Measurements from ENCODE around the gene ANKIB1. TPM values are rescaled to one million over a fixed set of nuclear protein-coding genes. Genes with fewer than 3 reads are reported as not detected.
"Not testable (repeated sequence)": the region's sequence is repeated elsewhere in the genome, so short reads cannot be mapped to it uniquely, and the experiment has no call there.

The ANKIB1 gene
- total RNA-seq, 2 experiments from 2014 or later: 39.9 to 43.4 TPM

DNA sequence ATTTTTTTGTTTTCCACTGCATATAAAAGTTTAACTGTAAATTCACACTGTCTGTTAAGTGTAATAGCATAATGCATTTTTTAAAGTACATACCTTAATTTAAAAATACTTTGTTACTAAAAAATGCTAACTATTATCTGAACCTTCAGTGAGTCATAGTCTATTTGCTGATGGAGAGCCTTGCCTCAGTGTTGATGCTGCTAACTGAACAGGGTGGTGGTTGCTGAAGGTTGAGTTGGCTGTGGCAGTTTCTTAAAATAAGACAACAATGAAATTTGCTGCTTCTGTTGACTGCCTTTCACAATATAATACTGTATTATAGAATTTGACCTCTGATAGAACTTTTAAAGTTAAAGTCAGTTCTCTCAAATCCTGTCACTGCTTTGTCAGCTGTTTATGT lies 129.2 kb downstream of the ANKIB1 start:
- CTCF ChIA-PET: no interaction called here
- POLR2A ChIA-PET: no interaction called here

DNA sequence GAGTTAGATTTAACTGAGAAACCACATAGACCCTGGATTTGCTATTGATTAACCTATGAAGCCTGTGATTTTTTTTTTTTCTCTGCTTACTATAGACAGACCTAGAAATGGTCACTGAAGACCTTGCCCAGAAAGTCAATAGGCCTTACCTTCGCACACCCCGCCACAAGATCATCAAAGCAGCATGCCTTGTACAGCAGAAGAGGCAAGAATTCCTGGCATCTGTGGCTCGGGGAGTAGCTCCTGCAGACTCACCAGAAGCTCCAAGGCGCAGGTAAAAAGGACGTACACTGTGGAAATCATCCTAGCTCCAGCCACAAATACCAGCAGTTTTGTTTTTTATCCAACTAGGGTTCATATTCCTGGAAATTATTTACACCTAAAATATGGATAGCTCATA lies 145.3 kb downstream of the ANKIB1 start:
- POLR2A ChIA-PET: no interaction called here
- CTCF ChIA-PET: no interaction called here

DNA sequence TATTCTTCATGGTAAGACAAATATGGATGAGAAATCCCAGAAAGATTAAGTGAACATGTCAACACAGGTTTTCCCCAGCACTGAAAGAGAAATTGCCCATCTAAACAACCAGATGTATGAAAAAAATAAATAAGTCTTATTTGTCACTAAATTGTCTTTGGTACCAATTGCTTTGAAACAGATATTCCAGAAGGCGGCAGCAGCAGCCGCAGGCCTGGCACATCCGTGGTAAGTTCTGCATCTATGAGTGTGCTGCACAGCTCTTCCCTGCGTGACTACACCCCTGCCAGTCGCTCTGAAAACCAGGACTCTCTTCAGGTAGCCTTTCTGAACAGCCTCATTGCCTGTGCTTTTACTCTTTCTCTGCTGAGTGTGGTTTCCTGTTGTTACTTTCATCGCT lies 151.8 kb downstream of the ANKIB1 start:
- POLR2A ChIA-PET: no interaction called here
- CTCF ChIA-PET: no interaction called here

DNA sequence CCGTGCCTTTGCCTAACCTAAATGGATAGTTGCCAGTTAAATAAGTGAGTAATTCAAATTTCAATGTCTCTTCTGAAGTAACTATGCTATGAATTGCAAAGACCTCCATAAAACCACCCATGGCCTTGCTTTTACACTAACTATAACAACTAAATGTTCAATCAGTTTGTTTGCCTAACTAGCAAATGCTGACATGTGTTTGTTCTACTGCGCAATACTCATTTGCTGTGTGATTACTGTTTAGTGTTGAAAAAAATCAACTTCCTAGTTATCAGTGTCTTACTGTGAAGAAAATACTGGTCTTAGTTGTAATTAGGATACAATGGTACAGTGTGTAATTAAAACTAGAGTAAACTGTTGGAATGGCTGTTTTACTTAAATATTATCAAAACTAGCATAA lies 154.2 kb downstream of the ANKIB1 start:
- ChIA-PET POLR2A (no interaction called here), CTCF (no interaction called here)

DNA sequence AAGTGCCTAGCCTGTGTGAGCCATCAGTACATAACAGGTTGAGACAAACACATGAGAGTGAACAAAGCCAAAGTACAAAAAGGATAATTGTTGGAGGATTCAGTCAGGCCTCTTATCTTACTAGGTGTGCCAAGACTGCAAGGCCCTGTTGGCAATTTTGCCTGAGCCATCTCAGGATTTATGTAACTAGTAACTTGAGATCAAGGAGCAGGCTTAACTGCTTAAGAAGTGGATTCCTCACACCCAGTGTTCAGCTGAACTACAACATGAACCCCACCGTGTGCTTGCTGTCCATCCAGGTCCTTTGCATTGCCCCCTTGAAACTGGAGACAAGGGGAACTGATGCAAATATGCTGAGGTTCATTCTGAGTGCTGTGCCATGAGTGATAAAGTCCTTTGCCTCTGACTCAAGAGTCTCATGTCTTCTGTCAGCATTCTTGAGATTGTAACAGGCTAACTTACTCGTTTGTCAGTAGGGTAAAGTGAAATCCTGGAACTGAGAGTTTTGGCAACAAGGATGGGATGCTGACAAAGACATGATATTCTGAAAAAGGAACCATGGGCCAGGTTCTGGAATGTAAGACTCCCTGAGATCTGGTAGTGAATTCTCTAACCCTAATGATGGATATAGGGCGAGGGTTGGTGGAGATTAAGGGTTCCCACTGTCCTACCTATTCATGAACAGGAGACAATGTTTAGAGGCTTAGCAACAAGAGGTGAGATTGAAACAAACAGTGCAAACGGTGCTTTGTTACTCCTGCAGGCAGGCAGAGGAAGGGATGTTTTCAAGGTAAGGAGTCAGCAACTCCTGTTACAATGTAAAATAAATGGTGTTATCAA lies 157.4 kb downstream of the ANKIB1 start:
- CTCF ChIA-PET: no interaction called here
- POLR2A ChIA-PET: no interaction called here

DNA sequence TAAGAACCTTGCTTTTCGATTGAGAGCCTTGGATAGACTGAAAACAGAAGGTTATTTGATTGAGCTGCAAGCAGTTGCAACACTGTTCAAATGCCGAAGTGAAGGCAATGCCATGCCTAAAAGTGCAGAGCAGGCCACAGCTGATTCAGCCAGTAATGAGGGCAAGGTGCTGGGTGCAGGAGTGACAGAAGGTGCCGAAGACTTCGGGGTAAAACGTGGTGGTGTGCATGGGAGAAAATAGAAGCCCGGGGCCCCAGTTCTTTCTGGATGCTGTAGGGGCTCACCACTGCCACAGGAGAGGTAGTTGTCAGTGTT lies 157.9 kb downstream of the ANKIB1 start:
- POLR2A ChIA-PET: no interaction called here
- CTCF ChIA-PET: interaction anchor here (1.7 kb wide), 1 partner anchor 21 kb away, joined by 8 read pairs; no protein-coding TSS in a partner anchor

DNA sequence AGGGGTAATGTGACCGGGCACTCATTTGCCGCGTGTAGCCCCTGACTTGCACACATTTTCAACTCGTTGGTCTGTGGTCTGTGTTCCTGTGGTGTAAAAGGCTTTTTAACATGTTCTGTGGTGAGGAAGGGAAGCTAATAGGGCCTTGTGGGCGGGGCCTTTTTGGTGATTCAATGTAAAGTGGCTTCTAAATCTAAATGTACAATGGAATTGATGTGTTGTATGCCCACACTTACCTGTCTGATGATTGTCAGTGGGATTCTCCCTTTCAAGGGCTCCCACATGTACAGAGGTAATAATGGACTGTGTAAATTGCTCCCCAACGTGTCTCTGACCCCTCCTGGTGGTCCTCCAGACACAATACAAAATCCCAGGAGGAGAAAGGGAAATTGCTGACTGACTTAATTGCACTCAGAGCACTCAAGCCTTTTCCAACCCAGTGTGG lies 158.4 kb downstream of the ANKIB1 start:
- CTCF ChIA-PET: interaction anchor here (1.7 kb wide), 1 partner anchor 20 kb away, joined by 8 read pairs; no protein-coding TSS in a partner anchor
- POLR2A ChIA-PET: interaction anchor here (0.6 kb wide), 1 partner anchor 43 kb away, joined by 3 read pairs; the partner anchor contains the start of gene GATAD1

DNA sequence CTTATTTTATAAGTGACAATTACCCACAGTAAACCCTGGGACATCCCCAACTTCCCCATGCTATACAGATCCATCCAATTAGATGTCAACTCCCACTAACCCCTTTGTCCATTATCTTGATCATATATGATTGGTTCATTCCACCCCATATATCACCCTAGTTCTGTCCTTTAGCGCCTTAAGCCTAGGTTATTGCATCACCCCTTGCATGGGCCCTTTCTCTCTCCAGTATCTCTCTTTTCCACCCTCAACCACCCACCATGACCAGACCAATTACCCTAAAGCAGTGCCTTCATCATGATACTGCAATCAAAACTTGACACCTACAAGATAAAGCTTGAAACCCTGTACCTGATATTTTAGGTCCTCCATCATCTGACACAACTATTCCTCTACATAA lies 163.6 kb downstream of the ANKIB1 start:
- ChIA-PET POLR2A (no interaction called here), CTCF (interaction anchor here (1.3 kb wide), 1 partner anchor 15 kb away, joined by 3 read pairs; no protein-coding TSS in a partner anchor)

DNA sequence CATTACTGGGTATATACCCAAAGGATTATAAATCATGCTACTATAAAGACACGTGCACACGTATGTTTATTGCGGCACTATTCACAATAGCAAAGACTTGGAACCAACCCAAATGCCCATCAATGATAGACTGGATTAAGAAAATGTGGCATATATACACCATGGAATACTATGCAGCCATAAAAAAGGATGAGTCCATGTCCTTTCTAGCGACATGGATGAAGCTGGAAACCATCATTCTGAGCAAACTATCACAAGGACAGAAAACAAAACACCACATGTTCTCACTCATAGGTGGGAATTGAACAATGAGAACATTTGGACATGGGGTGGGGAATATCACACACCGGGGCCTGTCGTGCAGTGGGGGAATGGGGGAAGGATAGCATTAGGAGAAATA lies 164.4 kb downstream of the ANKIB1 start:
- POLR2A ChIA-PET: not testable (repeated sequence)
- CTCF ChIA-PET: interaction anchor here (1.3 kb wide), 1 partner anchor 14 kb away, joined by 3 read pairs; no protein-coding TSS in a partner anchor

DNA sequence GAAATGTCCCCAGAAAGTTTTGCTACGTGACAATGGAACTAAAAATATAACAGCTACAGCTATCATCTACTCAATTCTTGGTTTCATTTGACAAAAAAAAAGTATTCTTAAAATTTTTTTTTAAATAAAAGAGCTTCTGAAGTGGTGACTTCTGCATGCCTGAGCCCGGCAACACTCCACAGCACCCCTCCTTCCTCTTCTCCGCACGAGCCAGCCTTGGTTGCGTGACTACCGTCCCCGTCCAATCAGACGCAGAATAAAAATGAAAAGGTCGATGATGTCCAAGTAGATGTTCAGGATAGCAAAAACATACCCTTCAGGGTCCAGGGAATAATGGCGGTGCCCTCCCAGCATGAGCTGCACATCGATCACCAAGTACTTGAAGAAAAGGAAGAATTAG lies 167.0 kb downstream of the ANKIB1 start:
- ChIA-PET POLR2A (no interaction called here), CTCF (no interaction called here)

DNA sequence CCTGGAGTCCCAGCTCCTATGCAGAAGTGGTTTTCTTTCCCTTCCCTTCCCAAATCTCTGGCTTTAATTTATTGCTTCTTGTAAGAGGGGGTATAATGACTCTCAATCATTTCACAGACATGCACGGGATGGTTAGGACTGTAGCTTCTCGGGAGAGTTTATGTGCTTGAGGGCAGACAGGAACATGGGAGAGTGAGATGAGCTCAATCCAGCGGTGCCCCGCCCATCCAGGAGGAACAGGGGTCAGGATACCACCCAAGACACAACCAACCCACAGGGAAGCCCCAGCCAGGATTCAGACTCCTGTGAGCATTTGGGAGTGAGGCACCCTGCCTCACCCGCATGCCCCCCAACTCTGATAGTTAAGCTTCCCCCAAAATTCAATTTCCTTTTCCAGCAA lies 167.8 kb downstream of the ANKIB1 start:
- POLR2A ChIA-PET: no interaction called here

DNA sequence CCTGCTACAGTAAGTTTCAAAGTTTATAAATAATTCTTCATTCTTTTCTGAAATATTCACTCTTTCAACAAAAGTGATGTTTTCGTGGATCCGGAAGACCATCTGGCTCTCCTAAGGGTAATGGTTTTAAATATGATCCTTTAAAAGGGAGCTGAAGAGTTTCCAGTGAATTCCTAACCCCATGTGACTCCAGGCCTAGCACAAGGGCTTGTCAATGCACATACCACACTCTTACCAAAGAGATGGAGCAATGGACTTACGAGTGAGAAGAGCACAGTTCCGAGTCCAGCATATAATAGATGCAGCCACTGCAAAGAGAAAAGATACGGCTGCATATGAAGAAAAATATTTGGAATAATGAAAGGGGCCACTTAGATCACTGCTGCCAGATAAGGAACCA lies 169.5 kb downstream of the ANKIB1 start:
- ChIA-PET CTCF (no interaction called here), POLR2A (no interaction called here)

More for the DNA sequence above, 167.8 kb downstream of the ANKIB1 start:
- CTCF ChIA-PET: no interaction called here

DNA sequence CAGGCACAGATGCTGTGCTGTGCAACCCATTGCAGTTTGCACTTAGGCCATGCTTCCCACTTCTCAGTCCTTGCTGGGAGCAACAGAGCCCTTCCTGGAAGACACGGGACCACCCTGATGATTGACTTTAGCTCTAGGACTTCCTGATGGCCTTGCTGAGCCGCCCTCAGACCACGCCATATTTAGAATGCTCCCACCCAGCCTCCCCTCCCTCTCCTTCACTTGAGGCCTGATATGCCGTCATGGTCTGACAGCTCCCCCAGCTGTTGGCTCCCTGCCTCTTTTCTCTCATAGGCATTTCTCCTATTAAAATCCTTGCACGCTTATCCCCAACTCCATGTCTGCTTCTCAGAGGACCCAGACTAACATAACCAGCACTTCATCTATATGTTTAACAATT lies 172.1 kb downstream of the ANKIB1 start:
- CTCF ChIA-PET: interaction anchor here (1.6 kb wide), 1 partner anchor 29 kb away, joined by 3 read pairs; the partner anchor contains the start of gene GATAD1
- POLR2A ChIA-PET: no interaction called here

DNA sequence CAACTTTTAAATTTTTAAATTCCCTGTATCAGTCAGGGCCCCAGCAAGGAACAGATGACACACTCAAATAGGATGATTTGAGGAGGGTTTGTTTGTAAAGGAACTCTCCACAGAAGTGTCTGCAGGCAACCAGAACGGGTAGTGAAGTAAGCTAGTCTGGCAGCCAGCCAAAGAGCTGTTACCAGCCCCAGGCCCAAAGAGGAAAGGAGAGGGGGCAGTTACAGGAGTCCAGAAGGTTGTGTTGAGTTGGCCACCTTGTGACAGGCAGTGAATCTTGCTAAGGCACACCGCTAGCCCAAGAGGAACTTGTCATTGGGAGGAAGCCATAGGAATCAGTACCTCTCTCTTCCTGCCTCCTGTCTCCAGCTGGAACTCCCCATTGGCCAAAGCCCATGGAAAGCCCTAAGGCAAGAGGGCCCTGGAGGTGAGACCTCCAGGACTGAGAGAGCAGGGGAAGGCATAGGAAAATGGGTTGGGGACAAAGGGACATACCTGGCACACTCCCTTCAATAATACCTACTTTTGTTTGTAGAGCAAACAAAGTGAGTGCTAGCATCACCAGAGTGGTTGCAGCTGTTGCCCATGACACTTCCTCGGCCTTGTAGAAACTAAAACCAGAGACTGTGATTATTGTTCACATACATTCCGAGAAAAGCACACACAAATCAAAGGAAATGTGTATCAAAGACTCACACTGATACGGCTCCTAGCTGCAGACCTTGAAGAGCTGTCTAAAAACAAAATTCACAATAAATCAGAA lies 176.1 kb downstream of the ANKIB1 start:
- CTCF ChIA-PET: no interaction called here
- POLR2A ChIA-PET: interaction anchor here (1.1 kb wide), 1 partner anchor 26 kb away, joined by 3 read pairs; the partner anchor contains the start of gene GATAD1

DNA sequence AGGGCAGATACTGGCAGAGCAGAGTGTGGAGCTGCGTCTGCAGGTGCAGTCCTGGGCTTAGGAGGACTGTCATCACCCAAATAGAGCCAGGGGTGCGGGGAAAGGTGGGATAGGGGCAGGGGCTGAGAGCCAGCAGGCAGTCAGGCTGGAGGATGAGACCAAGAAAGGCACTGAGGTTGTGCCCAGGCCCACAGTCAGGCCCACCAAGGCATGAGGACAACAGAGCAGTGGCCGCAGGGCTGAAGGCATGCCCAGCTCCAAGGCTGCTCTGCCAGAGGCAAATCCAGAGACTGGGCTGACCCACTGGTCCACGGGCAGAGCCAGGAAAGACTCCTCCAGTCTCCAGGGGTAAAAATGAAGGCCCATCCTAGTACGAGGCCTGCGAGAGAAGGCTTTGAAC lies 177.2 kb downstream of the ANKIB1 start:
- CTCF ChIA-PET: interaction anchor here (3.9 kb wide), 1 partner anchor 24 kb away, joined by 44 read pairs; the partner anchor contains the start of gene GATAD1
- POLR2A ChIA-PET: interaction anchor here (1.1 kb wide), 1 partner anchor 25 kb away, joined by 3 read pairs; the partner anchor contains the start of gene GATAD1

DNA sequence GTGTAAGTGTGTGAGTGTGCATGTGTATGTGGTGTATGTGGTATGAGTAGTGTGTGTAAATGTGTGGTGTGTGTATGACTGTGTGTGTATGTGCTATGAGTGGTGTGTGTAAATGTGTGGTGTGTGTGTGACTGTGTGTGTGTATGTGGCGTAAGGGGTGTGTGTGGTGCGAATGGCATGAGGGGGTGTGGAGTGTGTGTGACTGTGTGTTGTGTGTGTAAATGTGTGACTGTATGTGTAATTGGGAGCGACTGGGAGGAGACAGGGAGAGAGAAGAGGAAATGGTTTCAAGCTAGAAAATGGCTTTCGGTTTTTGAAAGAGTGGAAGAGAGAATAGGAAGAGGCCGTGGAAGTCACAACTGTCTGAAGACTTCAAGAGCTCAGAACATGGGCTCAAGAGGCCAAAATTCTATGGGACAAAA lies 177.9 kb downstream of the ANKIB1 start:
- ChIA-PET CTCF (interaction anchor here (0.7 to 3.9 kb wide), 10 partner anchors 9 to 289 kb away, joined by 3 to 44 read pairs (median 4); partner anchors contain the start of genes CYP51A1 and GATAD1), POLR2A (interaction anchor here (1.6 kb wide), 1 partner anchor 24 kb away, joined by 14 read pairs; the partner anchor contains the start of gene GATAD1)

DNA sequence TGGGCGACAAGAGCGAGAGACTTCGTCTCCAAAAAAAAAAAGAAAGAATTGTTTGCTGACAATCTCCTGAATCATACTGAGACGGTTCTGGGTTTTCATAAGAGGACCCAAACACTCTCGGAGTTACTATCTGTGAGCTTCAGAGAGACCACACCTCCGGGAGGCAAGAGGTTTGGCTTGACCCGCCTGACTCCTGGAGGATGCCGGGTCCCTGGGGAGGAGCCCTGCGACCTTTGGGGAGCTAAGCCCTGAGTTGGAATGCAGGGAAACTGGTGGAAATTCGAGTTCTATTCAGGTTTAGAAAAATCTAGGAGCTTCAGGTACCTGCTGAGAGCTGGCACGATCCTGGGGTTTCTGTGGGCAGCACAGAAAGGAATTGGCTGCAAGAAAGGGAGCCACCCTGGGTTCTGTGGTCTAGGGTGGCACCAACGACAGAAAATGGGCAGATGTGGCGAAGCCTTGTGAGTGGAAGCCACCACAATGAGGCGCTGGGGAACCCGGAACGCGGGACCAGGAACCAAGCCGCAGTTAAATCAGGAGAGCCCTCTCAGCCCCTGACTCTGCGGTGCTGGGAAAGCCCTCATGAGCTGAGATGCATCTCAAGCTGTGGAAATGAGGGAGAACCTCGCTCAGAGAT lies 179.7 kb downstream of the ANKIB1 start:
- POLR2A ChIA-PET: no interaction called here
- CTCF ChIA-PET: interaction anchor here (0.6 to 3.9 kb wide), 5 partner anchors 21 to 374 kb away, joined by 3 to 44 read pairs (median 6); partner anchors contain the start of gene GATAD1

DNA sequence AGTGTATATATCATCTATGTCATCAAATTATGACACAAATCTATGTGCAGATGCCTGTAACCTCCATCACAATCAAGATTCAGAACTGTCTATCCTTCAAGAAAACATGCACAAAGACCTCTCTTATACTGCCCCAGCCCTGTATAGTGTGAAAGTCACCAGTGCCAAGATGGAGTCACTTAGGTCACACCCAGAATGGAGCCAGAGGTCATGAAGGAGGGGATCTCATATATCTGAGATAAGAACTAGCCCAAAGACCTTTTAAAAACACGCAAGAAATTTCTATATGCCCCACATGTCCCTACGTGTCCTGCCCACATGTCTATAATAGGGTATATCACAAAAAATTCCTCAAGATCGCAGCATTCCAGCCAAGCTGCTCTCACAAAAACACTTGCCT lies 181.4 kb downstream of the ANKIB1 start:
- POLR2A ChIA-PET: no interaction called here
- CTCF ChIA-PET: no interaction called here

DNA sequence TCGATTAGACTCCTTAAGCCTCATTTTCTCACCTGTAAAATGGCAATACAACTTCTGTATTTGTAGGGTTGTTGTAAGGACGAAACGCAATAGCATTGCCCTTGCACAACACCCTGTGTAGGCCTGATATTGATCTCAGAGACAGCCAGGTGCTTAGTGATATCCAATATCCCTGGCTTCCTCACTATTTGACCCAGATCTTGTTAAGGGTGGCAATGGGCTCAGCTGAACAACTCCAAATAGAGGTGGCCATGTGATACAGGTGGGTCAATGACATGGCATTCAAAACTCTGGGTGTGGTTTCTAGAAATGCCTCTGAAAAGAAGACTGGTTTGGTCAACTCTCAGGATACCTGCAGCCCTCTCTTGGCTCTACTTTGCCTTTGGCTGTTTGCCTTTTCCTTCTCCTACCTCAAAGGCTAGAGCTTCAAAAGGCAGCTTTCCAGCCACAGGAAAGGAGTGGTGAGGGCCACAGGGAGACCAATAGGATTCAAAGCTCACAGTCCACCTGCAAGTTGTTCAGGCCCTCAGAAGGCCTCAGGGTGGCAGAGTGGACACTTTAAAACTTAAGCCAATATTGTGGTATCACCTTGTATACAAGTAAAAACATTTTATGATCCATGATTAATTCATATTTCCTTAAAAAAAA lies 186.6 kb downstream of the ANKIB1 start:
- ChIA-PET CTCF (interaction anchor here (0.9 to 1.5 kb wide), 2 partner anchors 8 to 253 kb away, joined by 3 to 4 read pairs; partner anchors contain the start of gene LRRD1), POLR2A (no interaction called here)

Measured in activated CD8-positive, alpha-beta memory T cell treated with anti-CD3 and anti-CD28 coated beads for 36 hours (primary cell).